GM18951 (cell line): ENCODE data around the gene TMEM25.

ENCODE experiments used
- POLR2A ChIP-seq: IDR thresholded peaks from 4 replicates; pipeline ENCODE4 v1.6.1; 2011; ENCODE audit warnings: mild to moderate bottlenecking; ENCODE audit not compliant: insufficient read length, insufficient read depth; ENCODE audit errors: extremely low read depth
- in situ Hi-C: fragments of 300-500 bp; cut with MboI; formaldehyde crosslinking; loops from one replicate; pipeline ENCODE4 v1.12.0; 2022; ENCODE audit warnings: low sequenced_read_pairs, mixed read lengths, inconsistent platforms; ENCODE audit not compliant: unreplicated experiment

The TMEM25 gene

DNA sequence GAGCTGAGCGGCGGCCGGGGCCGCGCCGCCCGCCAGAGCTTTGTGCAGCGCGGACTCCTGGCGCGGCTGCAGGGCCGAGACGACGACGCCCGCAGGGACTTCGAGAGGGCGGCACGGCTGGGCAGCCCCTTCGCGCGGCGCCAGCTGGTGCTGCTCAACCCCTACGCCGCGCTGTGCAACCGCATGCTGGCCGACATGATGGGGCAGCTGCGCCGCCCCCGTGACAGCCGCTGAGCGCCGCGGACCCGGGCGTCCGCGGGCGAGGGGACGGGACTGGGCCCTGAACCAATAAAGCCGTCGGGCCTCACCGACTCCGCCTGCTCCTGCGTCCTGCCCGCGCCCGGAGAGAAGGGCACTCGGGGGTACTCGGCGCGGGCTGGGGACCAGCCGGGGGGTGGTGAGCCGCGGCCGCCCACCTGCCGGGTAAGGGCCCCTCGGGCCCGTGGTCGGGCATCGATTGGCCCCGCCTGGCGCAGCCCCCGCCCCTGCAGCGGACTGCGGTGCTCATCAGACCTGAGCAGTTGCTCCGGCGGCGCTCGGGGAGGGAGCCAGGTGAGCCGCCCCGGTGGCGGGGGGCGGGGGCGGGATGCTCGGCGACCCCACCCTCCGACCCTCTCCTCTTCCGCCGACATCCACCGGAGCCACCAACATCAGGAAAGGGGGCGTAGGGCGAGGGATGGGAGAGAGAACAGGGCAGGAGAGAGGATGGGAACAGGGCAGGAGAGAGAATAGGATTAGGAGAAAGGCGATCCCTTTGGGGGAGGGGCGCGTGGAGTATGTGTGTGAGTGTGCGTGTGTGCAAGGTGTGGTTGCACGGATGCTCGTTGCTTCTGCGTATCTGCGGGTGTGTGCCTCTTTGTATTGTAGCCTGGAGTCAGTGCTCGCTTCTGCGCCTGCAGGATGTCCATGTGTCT, at the start of gene TMEM25:
TSS of gene TMEM25 (plus strand) at position 510 of the 914 bp plus-strand sequence. CDS start 610 bp downstream, outside the sequence.
- in situ Hi-C loops = no loop called here
- peak; percentile 52 for TF ChIP-seq POLR2A

DNA sequence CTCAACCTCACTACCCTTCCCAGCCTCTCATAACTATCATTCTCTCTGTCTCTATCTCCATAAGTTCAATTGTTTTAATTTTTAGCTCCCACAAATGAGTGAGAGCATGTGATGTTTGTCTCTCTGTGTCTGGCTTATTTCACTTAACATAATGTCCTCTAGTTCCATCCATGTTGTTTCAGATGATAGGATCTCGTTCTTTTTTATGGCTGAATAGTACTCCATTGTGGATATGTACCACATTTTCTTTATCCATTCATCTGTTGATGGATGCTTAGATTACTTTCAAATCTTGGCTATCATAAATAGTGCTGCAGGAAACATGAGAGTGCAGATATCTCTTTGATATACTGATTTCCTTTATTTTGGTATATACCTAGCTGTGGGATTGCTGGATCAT, 49.8 kb upstream of the TMEM25 start:
- in situ Hi-C loops = loop anchor here (10.0 kb wide), 1 partner anchor 86 kb away; no protein-coding TSS in a partner anchor

DNA sequence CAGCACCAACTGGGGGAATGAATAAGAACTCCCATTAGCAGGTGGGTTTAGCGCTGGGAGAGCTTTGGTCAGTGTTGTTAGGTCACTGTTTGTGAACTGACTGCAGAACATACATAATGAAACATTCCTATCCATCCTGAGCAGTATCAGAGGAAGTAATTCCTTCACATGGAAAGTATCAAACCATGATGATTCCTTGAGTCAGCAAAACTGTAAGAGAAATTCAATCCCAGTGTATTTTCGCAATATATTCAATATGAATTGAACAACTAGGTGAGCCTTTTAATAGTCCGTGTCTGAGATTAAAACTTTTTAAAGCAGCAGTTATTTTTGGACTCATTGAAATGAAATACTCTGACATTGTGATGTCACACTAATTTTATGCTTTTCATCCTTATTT, 46.6 kb upstream of the TMEM25 start:
- no peak for TF ChIP-seq POLR2A
- in situ Hi-C loops = loop anchor here (10.0 kb wide), 1 partner anchor 90 kb away; no protein-coding TSS in a partner anchor

DNA sequence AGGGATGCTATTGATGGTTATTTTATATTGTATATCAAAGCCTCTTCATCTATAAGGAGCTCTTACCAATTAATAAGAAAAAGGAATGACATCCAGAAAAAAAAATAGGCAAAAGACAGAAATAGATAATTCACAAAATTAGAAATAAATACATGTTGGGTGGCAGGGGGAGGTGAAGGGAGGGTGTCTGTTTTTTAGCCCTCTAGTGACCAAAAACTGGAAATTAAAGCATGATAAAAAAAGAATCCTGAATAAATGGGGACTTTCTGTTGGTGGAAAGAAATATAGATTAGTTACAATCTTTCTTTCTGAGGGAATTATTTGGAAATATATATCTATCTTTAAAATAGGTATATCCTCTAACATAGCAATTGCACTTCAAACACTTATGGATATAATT, 45.7 kb upstream of the TMEM25 start:
- TF ChIP-seq POLR2A = no peak
- in situ Hi-C loops = loop anchor here (10.0 kb wide), 1 partner anchor 90 kb away; no protein-coding TSS in a partner anchor

DNA sequence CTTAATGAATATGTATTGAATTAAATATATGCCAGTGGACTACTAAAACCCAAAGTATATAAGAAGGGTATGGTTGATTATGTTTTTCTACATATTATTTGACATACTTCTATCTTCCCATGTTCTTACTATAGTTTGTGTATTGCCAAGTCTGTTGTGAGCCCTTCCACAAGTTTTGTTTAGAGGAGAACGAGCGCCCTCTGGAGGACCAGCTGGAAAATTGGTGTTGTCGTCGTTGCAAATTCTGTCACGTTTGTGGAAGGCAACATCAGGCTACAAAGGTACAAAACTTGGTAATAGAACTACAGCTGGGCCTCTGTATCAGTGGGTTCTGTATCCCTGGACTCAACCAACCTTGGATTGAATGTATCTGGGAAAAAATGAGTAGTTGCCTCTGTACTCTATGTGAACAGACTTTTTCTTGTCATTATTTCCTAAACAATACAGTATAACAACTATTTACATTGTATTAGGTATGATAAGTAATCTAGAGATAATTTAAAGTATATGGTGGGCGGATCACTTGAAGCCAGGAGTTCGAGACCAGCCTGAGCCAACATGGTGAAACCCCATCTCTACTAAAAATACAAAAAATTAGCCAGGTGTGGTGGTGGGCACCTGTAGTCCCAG, 42.4 kb upstream of the TMEM25 start:
- no peak for TF ChIP-seq POLR2A
- in situ Hi-C loops = loop anchor here (10.0 kb wide), 1 partner anchor 94 kb away; no protein-coding TSS in a partner anchor

DNA sequence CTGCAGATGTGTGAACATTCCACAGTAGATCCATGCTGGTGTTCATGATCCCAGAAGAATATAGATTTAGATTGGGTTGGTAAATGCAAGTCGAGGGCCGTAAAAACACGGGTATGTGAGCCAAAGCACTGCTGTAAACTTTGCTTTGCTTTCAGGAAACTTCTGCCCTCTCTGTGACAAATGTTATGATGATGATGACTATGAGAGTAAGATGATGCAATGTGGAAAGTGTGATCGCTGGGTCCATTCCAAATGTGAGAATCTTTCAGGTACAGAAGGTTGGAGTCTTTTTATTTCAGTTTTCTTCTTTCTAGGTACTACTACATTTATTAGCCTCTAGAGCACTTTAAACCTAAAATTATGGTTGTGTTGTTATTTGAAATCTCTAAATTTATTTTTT, 40.0 kb upstream of the TMEM25 start:
- in situ Hi-C loops = no loop called here
- no peak for TF ChIP-seq POLR2A

DNA sequence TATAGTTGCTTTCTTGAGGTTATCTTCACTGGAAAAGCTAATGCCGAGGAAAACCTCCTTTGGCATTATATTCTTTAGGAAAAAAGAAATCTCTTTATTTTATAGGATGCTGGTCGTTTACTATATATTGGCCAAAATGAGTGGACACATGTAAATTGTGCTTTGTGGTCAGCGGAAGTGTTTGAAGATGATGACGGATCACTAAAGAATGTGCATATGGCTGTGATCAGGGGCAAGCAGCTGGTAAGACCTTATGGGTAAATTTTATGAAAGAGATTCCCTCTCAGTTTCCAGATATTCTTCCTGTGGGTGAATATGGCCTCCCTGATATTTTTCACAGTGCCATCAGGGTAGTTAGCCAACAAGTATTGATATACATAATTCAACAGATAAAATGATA, 33.2 kb upstream of the TMEM25 start:
- no peak for TF ChIP-seq POLR2A
- in situ Hi-C loops = no loop called here

DNA sequence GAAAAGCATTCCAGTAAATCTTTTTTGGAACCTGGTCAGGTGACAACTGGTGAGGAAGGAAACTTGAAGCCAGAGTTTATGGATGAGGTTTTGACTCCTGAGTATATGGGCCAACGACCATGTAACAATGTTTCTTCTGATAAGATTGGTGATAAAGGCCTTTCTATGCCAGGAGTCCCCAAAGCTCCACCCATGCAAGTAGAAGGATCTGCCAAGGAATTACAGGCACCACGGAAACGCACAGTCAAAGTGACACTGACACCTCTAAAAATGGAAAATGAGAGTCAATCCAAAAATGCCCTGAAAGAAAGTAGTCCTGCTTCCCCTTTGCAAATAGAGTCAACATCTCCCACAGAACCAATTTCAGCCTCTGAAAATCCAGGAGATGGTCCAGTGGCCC, 27.8 kb upstream of the TMEM25 start:
- no peak for TF ChIP-seq POLR2A
- in situ Hi-C loops = no loop called here

DNA sequence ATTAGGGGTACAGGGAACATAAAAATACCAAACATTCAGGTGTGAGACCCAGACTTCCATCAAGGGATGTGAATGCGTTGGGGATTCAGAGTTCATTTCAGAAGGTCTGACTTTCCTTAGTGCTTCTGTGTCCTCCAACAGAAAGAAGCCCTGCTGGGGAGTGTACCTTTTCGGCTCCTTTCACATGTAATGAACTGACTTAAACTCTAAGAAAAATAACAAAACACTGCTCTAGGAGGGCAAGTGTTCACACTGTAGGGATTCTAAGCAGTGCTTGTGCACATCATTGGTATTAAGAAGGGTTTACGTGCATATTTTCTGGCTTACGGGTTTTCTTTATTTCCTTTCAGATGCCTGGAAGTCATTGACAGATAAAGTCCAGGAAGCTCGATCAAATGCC, 19.4 kb upstream of the TMEM25 start:
- in situ Hi-C loops = no loop called here

DNA sequence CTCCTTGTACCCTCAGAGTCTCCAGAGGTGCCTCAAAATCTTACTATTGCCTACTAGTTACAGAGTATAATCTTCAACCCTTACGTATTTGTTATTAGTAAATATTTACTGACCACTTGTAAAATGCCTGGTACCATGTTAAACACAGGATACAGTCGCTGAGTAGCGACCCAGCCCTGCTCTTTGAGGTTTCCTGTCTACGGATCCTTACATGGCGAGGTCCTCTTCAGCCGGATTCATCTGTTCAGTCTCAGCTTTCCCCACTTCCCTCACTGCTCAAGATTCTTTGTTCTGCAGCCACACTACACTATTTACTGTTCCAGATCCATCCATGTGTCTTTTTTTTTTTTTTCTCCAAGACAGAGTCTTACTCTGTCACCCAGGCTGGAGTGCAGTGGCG, 16.9 kb upstream of the TMEM25 start:
- TF ChIP-seq POLR2A = no peak
- in situ Hi-C loops = no loop called here

More for the DNA sequence above, 19.4 kb upstream of the TMEM25 start:
- TF ChIP-seq POLR2A = no peak

DNA sequence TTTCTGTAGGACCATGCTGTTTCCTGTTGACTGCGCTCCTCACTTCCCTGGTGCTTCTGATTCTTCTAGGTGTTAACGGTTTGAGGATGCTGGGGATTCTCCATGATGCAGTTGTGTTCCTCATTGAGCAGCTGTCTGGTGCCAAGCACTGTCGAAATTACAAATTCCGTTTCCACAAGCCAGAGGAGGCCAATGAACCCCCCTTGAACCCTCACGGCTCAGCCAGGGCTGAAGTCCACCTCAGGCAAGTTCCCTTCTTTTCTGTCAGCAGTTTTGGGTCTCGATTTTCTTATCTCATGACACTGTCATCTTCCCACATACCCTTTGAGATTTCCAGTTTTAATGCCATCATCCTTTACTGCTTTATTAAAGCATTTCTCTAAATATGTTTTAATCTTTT, 11.4 kb upstream of the TMEM25 start:
- TF ChIP-seq POLR2A = no peak
- in situ Hi-C loops = no loop called here

DNA sequence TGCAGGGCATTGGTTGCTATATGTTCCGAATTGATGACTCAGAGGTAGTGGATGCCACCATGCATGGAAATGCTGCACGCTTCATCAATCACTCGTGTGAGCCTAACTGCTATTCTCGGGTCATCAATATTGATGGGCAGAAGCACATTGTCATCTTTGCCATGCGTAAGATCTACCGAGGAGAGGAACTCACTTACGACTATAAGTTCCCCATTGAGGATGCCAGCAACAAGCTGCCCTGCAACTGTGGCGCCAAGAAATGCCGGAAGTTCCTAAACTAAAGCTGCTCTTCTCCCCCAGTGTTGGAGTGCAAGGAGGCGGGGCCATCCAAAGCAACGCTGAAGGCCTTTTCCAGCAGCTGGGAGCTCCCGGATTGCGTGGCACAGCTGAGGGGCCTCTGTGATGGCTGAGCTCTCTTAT, 9.1 kb upstream of the TMEM25 start:
- in situ Hi-C loops = no loop called here
- TF ChIP-seq POLR2A = no peak

DNA sequence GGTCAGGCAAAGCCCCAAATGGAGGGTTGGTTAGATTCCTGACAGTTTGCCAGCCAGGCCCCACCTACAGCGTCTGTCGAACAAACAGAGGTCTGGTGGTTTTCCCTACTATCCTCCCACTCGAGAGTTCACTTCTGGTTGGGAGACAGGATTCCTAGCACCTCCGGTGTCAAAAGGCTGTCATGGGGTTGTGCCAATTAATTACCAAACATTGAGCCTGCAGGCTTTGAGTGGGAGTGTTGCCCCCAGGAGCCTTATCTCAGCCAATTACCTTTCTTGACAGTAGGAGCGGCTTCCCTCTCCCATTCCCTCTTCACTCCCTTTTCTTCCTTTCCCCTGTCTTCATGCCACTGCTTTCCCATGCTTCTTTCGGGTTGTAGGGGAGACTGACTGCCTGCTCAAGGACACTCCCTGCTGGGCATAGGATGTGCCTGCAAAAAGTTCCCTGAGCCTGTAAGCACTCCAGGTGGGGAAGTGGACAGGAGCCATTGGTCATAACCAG, 8.4 kb upstream of the TMEM25 start:
- in situ Hi-C loops = no loop called here
- TF ChIP-seq POLR2A = no peak
